WI38 (cell line): ENCODE results near the gene AFF1.

Experiments
- H3K4me3 ChIP-seq: 2 replicates; pipeline ENCODE4 v1.5.1; 2011; ENCODE audit warnings: low read depth, mild to moderate bottlenecking, control low read depth, low read length
- TF ChIP-seq, protein P1 (sequence below): IDR thresholded peaks from 2 replicates; pipeline ENCODE4 v1.5.1; 2012; ENCODE audit warnings: low read depth, mild to moderate bottlenecking, control low read depth, low read length

The AFF1 gene

DNA sequence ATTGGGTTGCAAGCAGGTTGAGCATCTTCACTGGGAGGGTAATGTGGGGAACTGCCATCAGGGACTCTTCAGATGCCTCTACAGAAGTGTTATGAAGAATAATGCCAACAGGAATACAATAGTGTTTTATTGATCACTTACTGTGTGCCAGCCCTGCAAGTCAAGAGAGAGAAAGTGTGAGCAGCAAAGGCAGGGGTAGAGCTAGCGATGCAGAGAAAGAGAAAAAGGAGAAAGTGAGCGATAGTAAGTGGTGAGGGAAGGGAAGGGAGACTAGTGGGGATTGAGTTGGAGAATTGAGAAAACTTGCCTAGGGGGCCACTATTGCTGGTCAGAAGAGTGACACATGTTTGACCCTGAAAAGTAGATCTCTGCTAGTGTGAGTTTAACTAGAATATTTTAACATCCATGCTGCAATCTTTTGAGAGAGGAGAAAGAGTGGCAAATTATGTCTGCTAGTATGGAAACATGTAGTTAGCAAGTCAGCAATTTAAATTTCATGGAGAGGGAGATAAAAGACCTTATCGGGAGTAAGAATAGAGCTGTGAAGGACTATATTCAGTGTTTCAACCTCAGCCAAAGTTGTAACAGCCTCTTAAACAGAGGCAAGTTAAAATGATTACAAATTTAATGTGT is 12.2 kb downstream of the AFF1 start:
- H3K4me3 ChIP-seq, result no peak overlapping the region
- TF ChIP-seq, protein P1, sequence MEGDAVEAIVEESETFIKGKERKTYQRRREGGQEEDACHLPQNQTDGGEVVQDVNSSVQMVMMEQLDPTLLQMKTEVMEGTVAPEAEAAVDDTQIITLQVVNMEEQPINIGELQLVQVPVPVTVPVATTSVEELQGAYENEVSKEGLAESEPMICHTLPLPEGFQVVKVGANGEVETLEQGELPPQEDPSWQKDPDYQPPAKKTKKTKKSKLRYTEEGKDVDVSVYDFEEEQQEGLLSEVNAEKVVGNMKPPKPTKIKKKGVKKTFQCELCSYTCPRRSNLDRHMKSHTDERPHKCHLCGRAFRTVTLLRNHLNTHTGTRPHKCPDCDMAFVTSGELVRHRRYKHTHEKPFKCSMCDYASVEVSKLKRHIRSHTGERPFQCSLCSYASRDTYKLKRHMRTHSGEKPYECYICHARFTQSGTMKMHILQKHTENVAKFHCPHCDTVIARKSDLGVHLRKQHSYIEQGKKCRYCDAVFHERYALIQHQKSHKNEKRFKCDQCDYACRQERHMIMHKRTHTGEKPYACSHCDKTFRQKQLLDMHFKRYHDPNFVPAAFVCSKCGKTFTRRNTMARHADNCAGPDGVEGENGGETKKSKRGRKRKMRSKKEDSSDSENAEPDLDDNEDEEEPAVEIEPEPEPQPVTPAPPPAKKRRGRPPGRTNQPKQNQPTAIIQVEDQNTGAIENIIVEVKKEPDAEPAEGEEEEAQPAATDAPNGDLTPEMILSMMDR, result no peak

- no peak overlapping the region for H3K4me3 ChIP-seq
- TF ChIP-seq, protein P1, result no peak
Observed at GRCh38 chr4:86947501-86948120, 12.8 kb downstream of the AFF1 start.

DNA sequence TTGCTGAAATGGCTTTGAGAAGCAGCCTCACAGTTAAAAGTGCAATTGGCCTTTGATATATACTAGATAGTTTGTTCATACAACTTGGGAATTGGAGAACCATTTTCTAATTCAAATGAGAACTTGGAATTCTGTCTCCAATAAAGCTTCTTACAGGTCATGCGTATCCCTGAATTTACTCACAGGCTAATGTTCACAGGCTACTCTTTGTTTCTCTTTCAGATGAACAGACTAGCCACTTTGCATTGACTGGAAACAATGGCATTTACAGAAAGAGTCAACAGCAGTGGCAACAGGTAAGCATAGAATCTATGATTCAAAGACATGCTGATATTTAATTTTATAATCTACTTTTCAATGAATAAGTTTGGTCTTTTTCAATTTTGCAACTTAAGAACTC is 13.5 kb downstream of the AFF1 start:
- no peak overlapping the region for H3K4me3 ChIP-seq
- TF ChIP-seq, protein P1, result no peak

DNA sequence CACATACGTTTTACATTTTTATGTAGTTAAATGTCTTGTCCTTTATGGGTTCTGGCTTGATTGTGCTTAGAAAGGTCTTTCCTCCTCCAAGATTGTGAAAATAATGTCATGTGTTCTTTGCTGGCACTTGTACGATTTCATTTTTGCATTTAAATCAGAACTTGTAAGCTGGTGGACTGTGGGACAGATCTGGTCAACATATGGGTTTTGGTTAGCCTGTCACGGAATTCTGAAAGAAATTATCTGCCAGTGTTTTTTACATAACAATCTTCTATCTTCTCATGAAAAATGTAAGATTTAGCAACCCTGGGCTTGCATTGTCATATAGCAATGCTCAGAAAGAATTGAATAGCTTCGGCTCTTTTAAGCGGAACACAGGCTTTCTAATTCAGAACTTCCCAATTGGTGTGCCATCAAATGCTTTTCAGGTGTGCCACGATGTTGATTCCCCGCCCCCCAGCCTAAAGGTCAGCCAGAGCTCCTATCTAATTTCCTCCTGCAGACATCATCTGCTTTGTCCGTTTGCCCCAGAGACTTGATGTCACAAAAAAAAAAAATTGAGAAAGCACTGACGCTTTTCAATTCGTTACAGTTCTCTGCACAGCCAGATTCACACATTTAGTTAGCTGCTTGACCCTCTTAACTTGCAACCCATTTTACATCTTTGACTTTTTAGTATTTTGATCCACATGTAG is 16.2 kb downstream of the AFF1 start:
- H3K4me3 ChIP-seq, result no peak overlapping the region
- TF ChIP-seq, protein P1, result no peak

DNA sequence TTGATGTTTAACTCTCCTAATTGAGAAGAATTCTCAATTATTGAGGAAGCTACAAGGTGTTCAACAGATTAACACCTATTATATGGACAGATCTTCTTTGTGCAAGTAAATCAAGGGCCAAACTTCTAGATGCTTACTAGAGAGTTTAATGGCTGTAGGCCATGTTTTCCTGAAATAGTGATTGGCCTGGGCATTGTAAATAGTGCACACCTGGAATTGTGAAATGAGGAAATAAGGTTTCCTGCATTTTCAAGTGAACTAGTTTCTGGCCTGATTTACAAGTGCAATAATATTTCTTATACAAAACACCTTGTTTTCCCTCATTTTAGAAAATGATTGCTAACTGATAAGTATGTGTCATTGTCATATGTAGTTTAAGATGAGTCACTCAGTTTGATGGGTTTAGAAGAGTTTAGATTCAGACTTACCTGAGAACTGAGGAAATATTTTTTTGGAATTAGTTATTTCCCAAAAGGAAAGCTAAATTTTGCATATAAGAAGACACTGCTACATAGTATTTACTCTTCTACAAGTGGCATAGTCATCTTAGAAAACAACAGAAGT is 21.2 kb downstream of the AFF1 start:
- H3K4me3 ChIP-seq, result no peak overlapping the region
- TF ChIP-seq, protein P1, result no peak

DNA sequence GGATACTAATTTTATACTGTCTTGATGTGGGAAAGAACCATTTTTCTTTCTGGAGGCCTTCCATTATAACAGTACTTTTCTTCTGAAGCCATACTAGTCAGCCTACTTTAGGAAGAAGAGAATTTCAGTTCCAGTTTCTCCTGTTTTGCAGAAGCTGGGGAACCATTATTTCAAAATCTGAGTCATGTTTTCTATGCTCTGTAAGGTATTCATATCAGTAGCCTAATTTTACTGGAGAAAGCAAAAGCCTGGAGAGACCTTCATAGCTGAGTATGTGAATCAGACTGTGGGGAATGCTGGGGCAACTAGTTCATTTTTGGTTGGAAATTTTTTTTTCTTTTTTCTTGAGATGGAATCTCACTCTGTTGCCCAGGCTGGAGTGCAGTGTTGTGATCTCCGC is 22.4 kb downstream of the AFF1 start:
- TF ChIP-seq, protein P1, result no peak
- no peak overlapping the region for H3K4me3 ChIP-seq
